Activated T-cell treated with anti-CD3 and anti-CD28 coated beads, Interleukin-2, amount 50 U/mL, for 1 hour (primary cell): ENCODE measurements around the gene CBS.
"Not testable (repeated sequence)": the region's sequence is repeated elsewhere in the genome, so short reads cannot be mapped to it uniquely, and the experiment has no call there.

Source experiments
- DNase-seq: peaks from one replicate; pipeline ENCODE4 v3.0.0-alpha.2; 2020

CBS gene

DNA sequence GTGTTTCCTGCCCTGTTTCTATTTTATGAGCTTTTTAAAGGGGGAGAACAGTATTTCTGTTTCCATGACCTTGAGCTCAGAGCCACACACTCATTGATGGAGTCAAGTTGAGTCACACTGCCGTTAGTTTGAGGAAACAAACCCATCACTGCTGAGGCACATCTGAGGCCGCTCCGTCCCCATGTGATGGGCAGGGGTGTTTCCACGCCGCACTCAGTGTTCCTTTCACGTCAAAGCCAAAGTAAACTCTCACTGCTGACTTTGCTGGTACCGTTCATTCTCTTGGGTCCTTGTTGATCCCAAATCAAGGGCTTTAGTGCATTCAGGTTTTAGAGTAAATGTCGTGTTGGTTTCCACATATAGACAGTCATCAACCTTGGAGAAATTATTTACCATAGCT is 52.5 kb downstream of the CBS start:
- DNase-seq: no peak

DNA sequence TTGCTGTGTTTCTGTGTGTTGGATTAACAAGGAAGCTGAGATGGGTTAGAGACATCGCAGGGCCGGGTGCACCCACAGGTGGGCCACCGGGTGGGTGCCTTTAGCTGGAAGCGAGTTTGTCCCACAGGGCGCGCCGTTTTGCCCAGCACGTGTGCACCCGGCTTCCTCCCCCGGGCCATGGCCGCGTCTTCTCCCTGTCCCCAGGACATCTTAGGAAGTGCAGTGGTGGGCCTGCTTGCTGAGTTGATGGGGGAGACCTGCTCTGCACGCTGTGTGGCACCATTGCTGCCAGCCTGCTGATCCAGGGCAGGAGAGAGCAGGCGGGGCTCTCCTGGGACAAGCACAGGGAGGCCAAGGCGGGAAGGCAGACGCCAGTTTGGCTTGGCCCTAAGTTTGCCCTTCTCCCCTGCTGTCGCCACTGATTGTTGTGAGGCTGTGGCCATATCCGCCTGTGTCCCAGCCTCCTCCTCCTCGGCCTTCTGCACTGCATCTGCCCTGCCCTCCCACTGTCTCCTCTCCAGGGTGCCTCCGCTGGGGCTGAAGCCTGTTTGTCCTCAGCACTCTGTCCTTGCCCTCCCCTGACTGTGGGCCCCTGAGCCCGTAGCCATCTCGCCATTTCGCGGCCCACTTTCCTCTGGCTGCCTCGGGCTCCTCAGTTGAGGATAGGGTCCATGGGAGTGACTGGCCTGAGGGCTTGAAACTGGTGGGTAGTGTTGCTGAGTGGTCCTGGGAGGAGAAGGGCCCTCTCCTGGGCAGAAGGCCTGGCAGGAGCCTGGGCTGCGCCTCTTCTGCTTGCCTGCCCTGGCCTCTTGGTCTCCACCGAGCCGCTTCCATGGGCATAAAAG is 53.7 kb downstream of the CBS start:
- DNase-seq: no peak

DNA sequence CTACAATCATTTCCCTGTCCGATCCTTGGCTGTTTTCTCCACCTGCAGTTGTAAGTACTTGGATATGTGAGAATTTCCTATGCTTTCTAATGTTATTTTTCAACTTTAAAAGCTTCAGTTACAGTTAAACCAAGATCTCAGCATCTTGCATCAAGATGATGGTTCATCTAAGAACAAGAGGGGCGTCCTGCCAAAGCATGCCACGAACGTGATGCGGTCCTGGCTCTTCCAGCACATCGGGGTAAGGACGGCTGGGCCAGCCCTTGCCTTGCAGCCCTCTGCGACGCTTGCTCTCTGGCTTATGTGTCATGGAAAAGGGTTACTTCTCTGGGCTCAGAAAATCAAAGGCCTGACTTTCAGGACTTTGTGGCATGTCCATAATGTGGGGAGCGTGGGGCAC is 54.4 kb downstream of the CBS start:
- DNase-seq: no peak

DNA sequence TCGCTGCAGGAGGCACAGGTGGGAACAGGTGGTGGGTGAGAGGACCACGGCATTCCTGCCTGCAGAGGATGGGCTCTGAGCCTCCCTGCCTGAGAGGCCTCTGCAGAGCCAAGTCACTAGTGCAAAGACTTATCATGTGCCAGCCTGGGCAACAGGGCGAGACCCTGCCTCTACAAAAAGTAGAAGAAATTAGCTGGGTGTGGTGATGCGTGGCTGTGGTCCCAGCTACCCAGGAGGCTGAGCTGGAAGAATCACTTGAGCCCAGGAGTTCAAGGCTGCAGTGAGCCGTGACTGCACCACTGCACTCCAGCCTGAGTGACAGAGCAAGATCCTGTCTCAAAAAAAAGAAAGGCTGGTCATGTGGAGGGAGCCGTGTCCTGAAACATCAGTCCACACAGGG is 54.9 kb downstream of the CBS start:
- DNase-seq: no peak

DNA sequence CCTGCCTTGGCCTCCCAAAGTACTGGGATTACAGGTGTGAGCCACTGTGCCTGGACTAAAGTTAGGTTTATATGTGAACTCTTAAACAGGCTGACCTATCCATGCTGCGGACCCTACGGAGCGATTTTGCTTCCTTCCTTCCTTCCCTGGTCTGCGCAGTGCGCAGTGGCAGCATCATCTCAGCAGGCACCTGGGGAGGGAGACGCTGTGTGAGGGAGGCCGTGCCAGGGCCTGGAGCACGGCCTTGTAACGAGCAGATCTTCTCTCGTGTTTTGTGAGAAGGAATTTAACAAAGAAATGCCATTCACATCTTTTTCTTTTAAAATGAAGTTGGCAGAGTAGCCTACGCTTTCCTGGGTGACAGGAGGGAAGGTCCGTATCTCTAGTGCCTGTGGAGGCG is 55.5 kb downstream of the CBS start:
- no peak for DNase-seq

DNA sequence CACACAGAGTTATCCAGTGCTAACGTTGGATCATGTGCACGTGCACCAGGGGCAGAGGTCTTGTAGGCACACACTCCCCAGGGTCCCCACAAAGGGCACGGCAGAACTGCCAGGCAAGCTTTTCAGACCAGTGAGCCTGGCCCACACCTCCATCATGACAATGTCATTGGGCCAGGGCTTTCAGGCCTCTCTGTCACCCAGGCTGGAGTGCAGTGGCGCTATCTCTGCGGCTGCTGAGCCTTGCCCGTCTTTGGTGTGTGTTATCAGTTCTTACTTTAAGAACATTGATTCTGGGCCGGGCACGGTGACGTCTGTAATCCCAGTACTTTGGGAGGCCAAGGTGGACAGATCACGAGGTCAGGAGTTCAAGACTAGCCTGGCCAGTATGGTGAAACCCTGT is 57.1 kb downstream of the CBS start:
- no peak for DNase-seq

DNA sequence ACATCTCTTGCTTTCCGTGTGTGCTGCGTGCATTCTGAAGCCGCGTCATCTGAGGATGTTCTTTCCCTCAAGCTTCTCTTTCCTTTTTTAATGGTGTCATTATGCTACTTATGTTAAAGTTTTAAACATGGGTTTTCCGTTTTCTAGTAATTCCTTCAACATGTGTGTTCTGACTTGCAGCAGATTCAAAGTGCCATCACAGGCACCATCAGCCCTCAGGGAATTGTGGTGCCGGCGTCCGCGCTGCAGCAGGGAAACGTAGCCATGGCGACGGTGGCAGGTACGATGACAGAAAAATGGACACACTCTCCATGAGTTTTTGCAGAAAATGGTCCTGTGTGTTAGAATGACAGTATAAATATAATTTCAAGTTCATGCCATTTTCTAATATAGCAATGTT is 58.9 kb downstream of the CBS start:
- DNase-seq: no peak

DNA sequence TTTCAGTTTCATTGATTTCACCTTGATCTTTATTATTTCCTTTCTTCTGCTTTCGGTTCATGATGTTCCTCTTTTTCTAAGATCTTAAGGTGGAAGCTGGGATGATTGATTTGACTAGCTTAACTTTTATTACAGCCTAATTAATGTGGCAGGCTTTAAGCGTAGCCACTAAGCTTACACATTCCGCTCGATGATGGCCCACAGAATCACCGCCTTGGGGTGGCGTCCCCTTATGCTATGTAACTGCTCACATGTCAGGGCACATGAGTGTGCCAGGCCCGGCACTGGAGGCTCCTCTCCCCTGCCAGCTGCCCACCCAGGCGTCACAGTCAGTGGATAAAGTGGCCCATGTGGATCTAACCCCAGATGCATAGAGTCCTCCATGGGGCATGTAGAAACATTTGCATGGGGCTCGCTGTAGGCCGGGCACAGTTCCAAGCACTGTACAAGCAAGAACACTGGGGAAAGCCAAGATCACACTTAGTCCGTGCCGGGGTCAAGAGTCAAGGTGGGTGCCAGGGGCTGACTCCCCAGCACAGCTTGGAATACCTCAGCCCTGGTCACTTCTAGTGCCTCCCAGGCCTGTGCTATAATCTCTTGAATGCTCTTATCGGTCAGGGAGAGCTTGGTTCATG is 59.6 kb downstream of the CBS start:
- DNase-seq: no peak

DNA sequence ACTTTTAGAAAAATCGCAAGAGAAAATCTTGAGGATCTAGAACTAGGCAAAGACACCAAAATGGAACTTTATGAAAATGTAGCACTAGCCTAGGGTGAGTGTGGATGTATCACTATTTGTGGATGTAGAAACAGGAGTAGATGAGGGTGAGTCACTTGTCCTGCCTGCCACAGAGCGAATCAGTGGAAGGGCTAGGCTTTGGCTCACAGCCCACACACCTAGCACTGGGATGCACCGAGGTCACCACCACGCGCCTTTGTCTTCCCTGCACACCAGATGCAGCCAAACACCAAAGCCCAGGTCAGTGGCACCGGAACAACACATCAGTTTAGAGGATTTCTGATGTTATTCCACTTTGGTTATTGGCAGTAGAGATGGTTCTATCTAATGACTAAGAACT is 63.0 kb downstream of the CBS start:
- no peak for DNase-seq

DNA sequence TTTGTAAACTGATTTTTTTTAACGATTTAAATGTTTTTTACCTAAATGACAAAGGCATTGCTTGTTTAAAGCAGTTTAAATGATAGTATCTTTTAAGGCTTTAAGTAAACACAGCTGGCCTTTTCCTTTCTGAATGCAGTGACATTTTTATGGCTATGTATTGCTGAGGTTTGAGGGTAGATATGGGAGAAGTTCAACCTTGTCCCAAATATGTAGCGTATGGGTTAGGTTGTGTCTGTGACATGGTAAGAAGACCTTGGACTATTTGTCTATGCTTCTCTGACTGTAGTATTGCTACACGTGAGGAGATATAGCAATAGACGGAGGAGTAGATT is 68.8 kb downstream of the CBS start:
- no peak for DNase-seq

DNA sequence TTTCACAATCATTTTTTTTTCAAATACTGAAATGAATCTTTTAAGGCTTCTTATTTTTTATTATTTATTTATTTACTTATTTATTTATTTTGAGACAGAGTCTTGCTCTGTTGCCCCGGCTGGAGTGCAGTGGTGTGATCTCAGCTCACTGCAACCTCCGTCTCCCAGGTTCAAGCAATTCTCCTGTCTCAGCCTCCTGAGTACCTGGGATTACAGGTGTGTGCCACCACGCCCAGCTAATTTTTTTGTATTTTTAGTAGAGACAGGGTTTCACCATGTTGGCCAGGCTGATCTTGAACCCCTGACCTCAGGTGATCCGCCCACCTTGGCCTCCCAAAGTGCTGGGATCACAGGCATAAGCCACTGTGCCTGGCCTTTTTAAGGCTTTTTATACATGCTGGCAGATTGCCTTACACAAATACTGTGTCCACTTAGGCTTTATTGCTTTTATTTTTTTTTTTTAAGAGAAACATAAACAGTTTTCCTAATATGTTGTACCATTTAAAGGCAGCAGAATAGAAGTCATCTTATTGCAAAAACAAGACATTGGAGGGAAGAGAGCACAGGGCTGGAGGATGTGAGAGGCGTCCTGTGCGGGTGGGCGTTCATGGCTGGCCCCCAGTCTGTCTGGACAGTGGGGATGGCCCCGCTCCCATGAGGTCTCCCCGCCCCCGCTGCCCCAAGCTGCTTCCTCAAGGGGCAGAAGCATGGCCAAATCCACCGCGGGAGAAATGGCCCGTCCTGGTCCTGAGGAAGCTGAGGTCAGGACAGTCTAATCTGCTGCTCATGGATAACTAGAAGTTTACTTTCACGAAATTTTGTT is 69.4 kb downstream of the CBS start:
- not testable (repeated sequence) for DNase-seq

DNA sequence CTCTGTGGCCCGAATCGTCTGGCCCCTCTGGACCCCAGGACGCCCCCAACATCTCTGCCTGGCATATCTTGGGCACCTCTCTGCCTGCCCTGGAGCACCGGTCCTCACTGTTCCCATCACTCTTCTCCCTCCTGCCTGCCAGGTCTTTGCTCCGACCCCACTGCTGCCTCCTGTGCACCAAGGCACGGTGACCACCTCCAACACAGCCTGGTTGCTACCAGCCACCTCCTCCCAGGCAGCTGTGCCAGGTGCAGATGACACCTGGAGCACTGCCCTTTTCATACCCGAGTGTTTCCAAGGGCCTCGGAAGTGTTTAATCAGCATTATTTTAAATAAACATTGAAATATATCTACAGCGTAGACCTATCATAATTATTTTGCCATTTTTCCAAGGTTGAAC is 70.0 kb downstream of the CBS start:
- no peak for DNase-seq

DNA sequence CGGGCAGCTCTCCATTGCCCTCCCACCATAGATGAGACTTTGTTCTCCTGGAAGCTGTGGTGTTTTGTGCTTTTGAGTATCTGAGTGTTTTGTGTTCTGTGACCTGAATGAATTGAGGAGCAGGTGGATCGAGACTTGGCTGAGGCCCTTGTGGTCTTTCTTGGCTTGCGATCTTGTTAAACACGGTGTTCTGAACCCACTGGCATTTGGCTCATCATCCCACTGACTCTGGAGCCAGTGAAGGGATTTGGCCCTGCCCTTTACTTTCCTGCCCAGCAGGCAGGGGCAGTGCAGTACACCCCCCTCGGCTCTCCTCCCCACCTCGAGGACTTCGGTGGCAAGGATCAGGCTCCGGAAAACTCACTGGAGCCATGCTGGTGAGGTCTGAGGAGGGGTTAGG is 70.7 kb downstream of the CBS start:
- DNase-seq: no peak
